DOHH2 (cell line): ENCODE measurements around the gene WWC1.

Experiments
- H3F3A ChIP-seq: fragments of 200-600 bp; sonication (generic), shearing (Covaris generic); 2 replicates; pipeline ENCODE4 v1.6.0; 2016; ENCODE audit warnings: antibody characterized with exemption, mild to moderate bottlenecking; ENCODE audit not compliant: control insufficient read depth, insufficient read depth
- H3K27ac ChIP-seq: fragments of 200-600 bp; sonication (generic); 2 replicates; pipeline ENCODE4 v1.5.1; 2014; ENCODE audit warnings: low read depth, mild to moderate bottlenecking, low read length, moderate library complexity
- H3K27me3 ChIP-seq: fragments of 200-600 bp; sonication (generic); 2 replicates; pipeline ENCODE4 v1.6.1; 2014; ENCODE audit warnings: mild to moderate bottlenecking, low read length, mixed read lengths; ENCODE audit not compliant: control insufficient read depth
- H3K36me3 ChIP-seq: fragments of 200-600 bp; sonication (generic); 2 replicates; pipeline ENCODE4 v1.6.1; 2014; ENCODE audit warnings: mild to moderate bottlenecking, low read length, moderate library complexity, mixed read lengths; ENCODE audit not compliant: control insufficient read depth
- H3K4me1 ChIP-seq: fragments of 200-600 bp; sonication (generic); 2 replicates; pipeline ENCODE4 v1.6.1; 2014; ENCODE audit warnings: mild to moderate bottlenecking, low read length, mixed read lengths; ENCODE audit not compliant: control insufficient read depth
- H3K4me2 ChIP-seq: fragments of 200-600 bp; sonication (generic); 2 replicates; pipeline ENCODE4 v1.6.0; 2014; ENCODE audit warnings: mild to moderate bottlenecking, low read length, moderate library complexity
- H3K4me3 ChIP-seq: fragments of 200-600 bp; sonication (generic); 2 replicates; pipeline ENCODE4 v1.5.1; 2014; ENCODE audit warnings: mild to moderate bottlenecking, low read length, mixed read lengths
- H3K79me2 ChIP-seq: fragments of 200-600 bp; sonication (generic); 2 replicates; pipeline ENCODE4 v1.6.1; 2014; ENCODE audit warnings: mild to moderate bottlenecking, low read length, mixed read lengths; ENCODE audit not compliant: control insufficient read depth
- H3K9me2 ChIP-seq: fragments of 200-600 bp; sonication (generic); replicated peaks from 2 replicates; pipeline ENCODE4 v1.6.1; 2014; ENCODE audit warnings: mild to moderate bottlenecking, low read length, mixed read lengths; ENCODE audit not compliant: control insufficient read depth
- H3K9me3 ChIP-seq: fragments of 200-600 bp; sonication (generic); 2 replicates; pipeline ENCODE4 v1.6.1; 2014; ENCODE audit warnings: antibody characterized with exemption, low read length, mixed read lengths; ENCODE audit not compliant: control insufficient read depth, insufficient read depth
- H4K20me1 ChIP-seq: fragments of 200-600 bp; sonication (generic); 2 replicates; pipeline ENCODE4 v1.6.0; 2014; ENCODE audit warnings: low read depth, mild to moderate bottlenecking, antibody characterized with exemption, low read length, moderate library complexity; ENCODE audit not compliant: control insufficient read depth, insufficient read depth
- CTCF ChIP-seq: fragments of 200-600 bp; sonication (generic); IDR thresholded peaks from one replicate; pipeline ENCODE4 v1.5.1; 2014; ENCODE audit warnings: antibody characterized with exemption, mild to moderate bottlenecking, low read depth, low read length; ENCODE audit not compliant: poor library complexity, severe bottlenecking
- EZH2phosphoT487 ChIP-seq: fragments of 200-600 bp; sonication (generic); IDR thresholded peaks from 2 replicates; pipeline ENCODE4 v1.6.1; 2017; ENCODE audit warnings: borderline replicate concordance, mild to moderate bottlenecking, antibody characterized with exemption, low read length, moderate library complexity, mixed read lengths

The WWC1 gene

DNA sequence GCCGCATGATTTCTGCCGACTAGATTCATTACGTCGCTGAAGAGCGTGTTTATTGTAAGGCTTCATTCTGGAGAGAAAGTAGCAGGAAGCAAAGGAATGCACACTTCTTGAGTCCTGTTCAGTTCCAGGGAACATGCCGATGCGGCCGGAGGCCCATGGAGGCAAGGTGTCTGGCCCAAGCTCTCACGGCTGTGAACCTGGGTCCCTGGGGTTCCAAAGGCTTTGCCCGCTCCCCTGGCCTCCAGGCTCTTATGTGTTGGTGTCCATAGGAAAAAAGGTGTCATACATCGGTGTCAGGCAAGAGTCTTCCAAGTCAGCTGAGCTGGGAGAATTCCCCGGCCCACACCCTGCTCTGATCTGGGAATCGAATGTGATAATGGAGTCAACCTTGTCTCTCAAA, 64.7 kb downstream of the WWC1 start:
- Histone ChIP-seq H3K79me2 (no peaks in the 10 kb centered on the region), H3K9me3 (no peaks in the 10 kb centered on the region), H3F3A (no peaks in the 10 kb centered on the region), H3K27me3 (no peaks in the 10 kb centered on the region), H3K4me2 (no peak overlapping the region), H4K20me1 (no peaks in the 10 kb centered on the region), H3K9me2 (no peaks in the 10 kb centered on the region), H3K36me3 (no peaks in the 10 kb centered on the region), H3K4me3 (no peak overlapping the region), H3K4me1 (no peaks in the 10 kb centered on the region), H3K27ac (no peak overlapping the region)
- TF ChIP-seq CTCF (no peak), EZH2phosphoT487 (no peak)

GRCh38 chr5:168356592-168356991, 65.1 kb downstream of the WWC1 start:
- Histone ChIP-seq H3K79me2 (no peaks in the 10 kb centered on the region), H3K27me3 (no peaks in the 10 kb centered on the region), H3K4me1 (no peaks in the 10 kb centered on the region), H4K20me1 (no peaks in the 10 kb centered on the region), H3K27ac (no peak overlapping the region), H3K9me3 (no peaks in the 10 kb centered on the region), H3K9me2 (no peaks in the 10 kb centered on the region), H3F3A (no peaks in the 10 kb centered on the region), H3K36me3 (no peaks in the 10 kb centered on the region), H3K4me3 (no peak overlapping the region), H3K4me2 (no peak overlapping the region)
- TF ChIP-seq EZH2phosphoT487 = no peak

DNA sequence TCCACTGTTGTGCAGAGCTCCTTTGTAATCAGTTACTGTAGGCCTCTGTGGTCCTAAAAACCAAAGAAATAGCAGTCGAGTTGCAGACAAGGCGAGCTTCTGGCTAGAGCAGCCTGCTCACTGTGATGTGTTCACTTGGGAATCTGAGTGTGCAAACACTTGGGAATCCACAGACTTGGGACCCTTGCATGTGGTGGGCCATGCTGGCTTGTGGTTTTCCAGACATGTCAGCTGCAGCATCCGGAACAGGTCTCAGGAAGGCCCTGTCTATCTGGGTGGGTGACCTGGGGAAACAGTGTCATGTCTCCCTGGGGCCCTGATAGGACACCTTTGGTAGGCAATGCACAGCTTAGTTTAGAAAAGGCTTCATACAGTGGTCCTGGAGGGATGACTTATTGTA, 66.4 kb downstream of the WWC1 start:
- Histone ChIP-seq H3F3A (no peaks in the 10 kb centered on the region), H3K9me3 (no peaks in the 10 kb centered on the region), H3K79me2 (no peaks in the 10 kb centered on the region), H3K4me2 (no peak overlapping the region), H3K4me3 (no peak overlapping the region), H3K9me2 (no peaks in the 10 kb centered on the region), H3K27ac (no peak overlapping the region), H3K27me3 (no peaks in the 10 kb centered on the region), H4K20me1 (no peaks in the 10 kb centered on the region), H3K4me1 (no peaks in the 10 kb centered on the region), H3K36me3 (no peaks in the 10 kb centered on the region)
- TF ChIP-seq EZH2phosphoT487 (no peak), CTCF (no peak)

DNA sequence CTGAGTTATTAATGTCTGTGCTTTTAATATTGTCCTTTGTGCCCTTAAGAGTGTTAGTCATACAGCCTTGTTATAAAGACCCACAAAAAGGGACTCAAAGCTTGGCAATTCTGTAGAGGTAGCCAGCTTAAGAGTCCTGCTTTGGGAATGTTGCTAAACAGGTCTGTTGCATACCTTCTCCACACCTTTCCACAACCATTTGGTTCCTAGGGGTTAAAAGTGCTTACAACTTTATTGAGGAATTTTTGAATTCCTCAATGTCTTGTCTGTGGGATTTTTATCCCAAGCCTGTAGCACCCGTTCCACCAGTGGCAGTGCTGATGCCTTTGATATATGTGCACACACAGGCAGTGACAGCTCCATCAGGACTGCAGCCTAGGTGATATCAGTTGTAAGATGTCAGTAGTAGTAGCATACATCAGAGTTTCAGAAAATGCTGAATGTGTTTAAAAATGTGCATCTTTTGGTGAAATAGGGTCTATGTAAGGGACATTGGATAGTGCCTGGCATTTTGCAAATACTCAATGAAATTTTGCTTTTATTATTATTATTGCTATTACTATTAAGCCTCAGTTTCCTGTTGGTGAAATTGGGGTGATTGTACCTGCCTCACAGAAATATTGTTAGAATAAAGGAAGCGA, 68.5 kb downstream of the WWC1 start:
- no peaks in the 10 kb centered on the region for H3K4me1 ChIP-seq

More for the DNA sequence above, 68.5 kb downstream of the WWC1 start:
- Histone ChIP-seq H4K20me1 (no peaks in the 10 kb centered on the region), H3K9me3 (no peaks in the 10 kb centered on the region), H3K79me2 (no peaks in the 10 kb centered on the region), H3F3A (no peaks in the 10 kb centered on the region), H3K27ac (no peak overlapping the region), H3K36me3 (no peaks in the 10 kb centered on the region), H3K4me2 (no peak overlapping the region), H3K9me2 (no peaks in the 10 kb centered on the region), H3K27me3 (no peaks in the 10 kb centered on the region), H3K4me3 (no peak overlapping the region)
- TF ChIP-seq EZH2phosphoT487 (no peak), CTCF (no peak)
